ENCODE measurements around the gene RND2.

DNA sequence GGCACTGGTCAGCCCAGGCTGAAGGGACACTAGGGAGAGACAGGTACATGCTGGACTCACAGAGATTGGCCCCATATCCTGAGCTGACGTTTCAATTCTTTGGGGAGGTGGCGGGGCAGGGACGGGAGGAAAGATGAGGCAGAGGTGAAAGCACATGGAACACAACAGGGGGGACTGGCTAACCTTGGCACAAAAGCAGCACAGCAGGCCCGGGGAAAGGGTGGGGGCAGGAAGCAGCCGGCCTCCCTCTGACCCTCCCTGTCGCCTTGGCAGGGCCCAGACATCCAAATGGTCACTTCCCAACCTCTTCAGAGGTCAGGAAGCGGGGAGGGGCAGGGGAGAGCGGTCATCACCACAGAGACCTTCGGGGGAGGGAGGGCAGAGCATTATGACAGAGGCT lies 9.5 kb upstream of the RND2 start:
- no peak for TF ChIP-seq CTCF (IDR thresholded peaks at IDR 0.05)
- TF ChIP-seq POLR2AphosphoS5 (IDR thresholded peaks at IDR 0.05) = peak; percentile 57 to 67
- no peak for TF ChIP-seq POLR2A (IDR thresholded peaks at IDR 0.05; ENCODE audit: low read depth)
